Mesothelial cell of epicardium (in vitro differentiated cells): ENCODE data around the gene DNM3. TPM values are rescaled to one million over a fixed set of nuclear protein-coding genes. Genes with fewer than 3 reads are reported as not detected.
A peak's percentile ranks its signal among the peaks of the same experiment; 100 is the strongest.
"Not testable (repeated sequence)": the region's sequence is repeated elsewhere in the genome, so short reads cannot be mapped to it uniquely, and the experiment has no call there.

Experiments
- DNase-seq, 2 experiments: peaks; one replicate each; pipeline ENCODE4 v3.0.0; 2021; ENCODE audit warnings: low spot score in 2 of 2; ENCODE audit not compliant: unreplicated experiment in 2 of 2
- H3K27ac Mint-ChIP-seq: 2 replicates; pipeline ENCODE4 v1.8.0; 2021; ENCODE audit warnings: mixed read lengths
- H3K27me3 Mint-ChIP-seq: 2 replicates; pipeline ENCODE4 v1.8.0; 2021; ENCODE audit warnings: low read depth, mixed read lengths
- H3K36me3 Mint-ChIP-seq: 2 replicates; pipeline ENCODE4 v1.8.0; 2021; ENCODE audit warnings: mixed read lengths
- H3K4me1 Mint-ChIP-seq: 2 replicates; pipeline ENCODE4 v1.8.0; 2021; ENCODE audit warnings: mixed read lengths
- H3K4me3 Mint-ChIP-seq: 2 replicates; pipeline ENCODE4 v1.8.0; 2021; ENCODE audit warnings: mild to moderate bottlenecking, moderate library complexity, mixed read lengths
- H3K9me3 Mint-ChIP-seq: 2 replicates; pipeline ENCODE4 v1.8.0; 2021; ENCODE audit warnings: mixed read lengths
- CTCF ChIP-seq: fragments of 200-600 bp; sonication (generic); IDR thresholded peaks from one replicate; pipeline ENCODE4 v1.5.0; 2021; ENCODE audit warnings: antibody characterized with exemption; ENCODE audit not compliant: unreplicated experiment
- total RNA-seq: library from RNA; stranded (reverse); gene quantifications from 3 replicates; pipeline ENCODE4 v1.2.1, GENCODE V29; 2021

The DNM3 gene
- total RNA-seq, 1 donor from 2014 or later, result 5.0 TPM

GRCh38 chr1:172429331-172430127 lies 588.2 kb downstream of the DNM3 start:
- Mint-ChIP-seq H3K36me3 (peaks cover 18% of the 10 kb centered on the region), H3K9me3 (peaks cover 19% of the 10 kb centered on the region), H3K4me3 (no peak overlapping the region), H3K4me1 (peaks cover 14% of the 10 kb centered on the region), H3K27ac (no peak overlapping the region), H3K27me3 (no peaks in the 10 kb centered on the region)
- no peak for DNase-seq
- TF ChIP-seq CTCF, result peak; percentile 38

- H3K36me3 Mint-ChIP-seq, result peaks cover 20% of the 10 kb centered on the region
- no peak for TF ChIP-seq CTCF
- no peak overlapping the region for H3K27ac Mint-ChIP-seq
- peaks cover 14% of the 10 kb centered on the region for H3K4me1 Mint-ChIP-seq
- DNase-seq, result no peak
- H3K4me3 Mint-ChIP-seq, result no peak overlapping the region
- peaks cover 21% of the 10 kb centered on the region for H3K9me3 Mint-ChIP-seq
- no peaks in the 10 kb centered on the region for H3K27me3 Mint-ChIP-seq
Observed at GRCh38 chr1:172430128-172430454, 588.8 kb downstream of the DNM3 start.

- TF ChIP-seq CTCF, result no peak
- peak overlapping the region; percentile 22 for H3K27ac Mint-ChIP-seq
Observed at GRCh38 chr1:172431204-172431603, 589.9 kb downstream of the DNM3 start.

GRCh38 chr1:172431721-172432192 lies 590.5 kb downstream of the DNM3 start:
- H3K36me3 Mint-ChIP-seq, result peaks cover 30% of the 10 kb centered on the region
- H3K27me3 Mint-ChIP-seq, result no peaks in the 10 kb centered on the region
- H3K4me1 Mint-ChIP-seq, result peaks cover 14% of the 10 kb centered on the region
- TF ChIP-seq CTCF, result no peak
- no peak overlapping the region for H3K4me3 Mint-ChIP-seq
- peak overlapping the region; percentile 22 for H3K27ac Mint-ChIP-seq
- no peak for DNase-seq
- H3K9me3 Mint-ChIP-seq, result peaks cover 31% of the 10 kb centered on the region

More at GRCh38 chr1:172431204-172431603, 589.9 kb downstream of the DNM3 start:
- no peak overlapping the region for H3K4me3 Mint-ChIP-seq
- DNase-seq, result no peak
- peaks cover 31% of the 10 kb centered on the region for H3K9me3 Mint-ChIP-seq
- peaks cover 14% of the 10 kb centered on the region for H3K4me1 Mint-ChIP-seq
- H3K27me3 Mint-ChIP-seq, result no peaks in the 10 kb centered on the region
- H3K36me3 Mint-ChIP-seq, result peaks cover 30% of the 10 kb centered on the region

- Mint-ChIP-seq H3K4me1 (peaks cover 13% of the 10 kb centered on the region), H3K36me3 (peaks cover 49% of the 10 kb centered on the region), H3K9me3 (peaks cover 36% of the 10 kb centered on the region)
- not testable (repeated sequence) for DNase-seq, H3K27me3 Mint-ChIP-seq, H3K4me3 Mint-ChIP-seq, H3K27ac Mint-ChIP-seq
Observed at GRCh38 chr1:172437183-172437582, 595.9 kb downstream of the DNM3 start.

GRCh38 chr1:172442404-172442803 lies 601.1 kb downstream of the DNM3 start:
- no peak for TF ChIP-seq CTCF
- Mint-ChIP-seq H3K9me3 (peaks cover 5% of the 10 kb centered on the region), H3K27me3 (no peaks in the 10 kb centered on the region), H3K4me1 (peaks cover 32% of the 10 kb centered on the region), H3K36me3 (peaks cover 21% of the 10 kb centered on the region), H3K27ac (no peak overlapping the region), H3K4me3 (peak overlapping the region; percentile 40)
- DNase-seq, result no peak
